Measurements from ENCODE around the gene ELP2. TPM values are rescaled to one million over a fixed set of nuclear protein-coding genes. Genes with fewer than 3 reads are reported as not detected.

ELP2 gene
- total and polyA plus RNA-seq, 2 donors from 2014 or later: 55.9 to 74.0 TPM

- H3K9me3 ChIP-seq (ENCODE audit: control insufficient read depth in 2 of 3, insufficient read depth in 1 of 3, low read length in 3 of 3): no peaks in the 10 kb centered on the region
- H3K4me1 ChIP-seq (ENCODE audit: control insufficient read depth in 2 of 3, insufficient read depth in 2 of 3, low read depth in 1 of 3, low read length in 3 of 3): peaks cover 0 to 12% (median 9%) of the 10 kb centered on the region in 3 donors
- peak overlapping the region in 1 of 3 donors; percentile 93 for H3K9ac ChIP-seq (ENCODE audit: low read length in 3 of 3)
- no peak overlapping the region for H3K27ac ChIP-seq (ENCODE audit: low read depth in 2 of 2, low read length in 2 of 2)
- H3K27me3 ChIP-seq (ENCODE audit: control insufficient read depth, insufficient read depth, low read length): no peaks in the 10 kb centered on the region
- H3K36me3 ChIP-seq (ENCODE audit: control insufficient read depth in 2 of 3, insufficient read depth in 3 of 3, low read length in 3 of 3): peaks cover 0 to 2% (median 0%) of the 10 kb centered on the region in 3 donors
- intact Hi-C loops (cut with DNase I): no loop called here
- peak in 1 of 5 donors; percentile 56 for DNase-seq
- no peak for FAIRE-seq
- H3K4me3 ChIP-seq (ENCODE audit: low read length in 3 of 3): peak overlapping the region; percentile 92 to 96 (median 93)
- no peak for TF ChIP-seq CTCF (IDR thresholded peaks at IDR 0.05; ENCODE audit: borderline replicate concordance, extremely low read depth, insufficient read depth)
Observed at GRCh38 chr18:36130883-36131653, 1.4 kb downstream of the ELP2 start.

- TF ChIP-seq CTCF (IDR thresholded peaks at IDR 0.05; ENCODE audit: borderline replicate concordance, extremely low read depth, insufficient read depth): no peak
- Histone ChIP-seq H3K9ac (ENCODE audit: low read length in 3 of 3) (no peak overlapping the region), H3K4me3 (ENCODE audit: low read length in 3 of 3) (no peak overlapping the region), H3K4me1 (ENCODE audit: control insufficient read depth in 2 of 3, insufficient read depth in 2 of 3, low read depth in 1 of 3, low read length in 3 of 3) (peaks cover 0 to 12% (median 9%) of the 10 kb centered on the region in 3 donors), H3K27ac (ENCODE audit: low read depth in 2 of 2, low read length in 2 of 2) (no peak overlapping the region), H3K36me3 (ENCODE audit: control insufficient read depth in 2 of 3, insufficient read depth in 3 of 3, low read length in 3 of 3) (peaks cover under 1 to 5% (median 2%) of the 10 kb centered on the region in 3 donors), H3K27me3 (ENCODE audit: control insufficient read depth, insufficient read depth, low read length) (no peaks in the 10 kb centered on the region), H3K9me3 (ENCODE audit: control insufficient read depth in 2 of 3, insufficient read depth in 1 of 3, low read length in 3 of 3) (no peaks in the 10 kb centered on the region)
- FAIRE-seq: no peak
- DNase-seq: no peak
- intact Hi-C loops (cut with DNase I): no loop called here
Observed at GRCh38 chr18:36131692-36132483, 2.2 kb downstream of the ELP2 start.

GRCh38 chr18:36132756-36133155, 3.1 kb downstream of the ELP2 start:
- no peak for DNase-seq
- peaks cover 0 to 12% (median 9%) of the 10 kb centered on the region in 3 donors for H3K4me1 ChIP-seq (ENCODE audit: control insufficient read depth in 2 of 3, insufficient read depth in 2 of 3, low read depth in 1 of 3, low read length in 3 of 3)
- H3K9me3 ChIP-seq (ENCODE audit: control insufficient read depth in 2 of 3, insufficient read depth in 1 of 3, low read length in 3 of 3): no peaks in the 10 kb centered on the region
- no peak overlapping the region for H3K9ac ChIP-seq (ENCODE audit: low read length in 3 of 3)
- H3K4me3 ChIP-seq (ENCODE audit: low read length in 3 of 3): no peak overlapping the region
- no peak overlapping the region for H3K27ac ChIP-seq (ENCODE audit: low read depth in 2 of 2, low read length in 2 of 2)
- TF ChIP-seq CTCF (IDR thresholded peaks at IDR 0.05; ENCODE audit: borderline replicate concordance, extremely low read depth, insufficient read depth): no peak
- H3K27me3 ChIP-seq (ENCODE audit: control insufficient read depth, insufficient read depth, low read length): no peaks in the 10 kb centered on the region
- intact Hi-C loops (cut with DNase I): no loop called here
- FAIRE-seq: no peak
- H3K36me3 ChIP-seq (ENCODE audit: control insufficient read depth in 2 of 3, insufficient read depth in 3 of 3, low read length in 3 of 3): peaks cover 2 to 8% (median 5%) of the 10 kb centered on the region in 3 donors
